CD14-positive monocyte (primary cell): ENCODE data around the gene FOCAD. TPM values are rescaled to one million over a fixed set of nuclear protein-coding genes. Genes with fewer than 3 reads are reported as not detected.

Experiments used
- DNase-seq, 3 donors: peaks; one replicate each; pipeline ENCODE4 v3.0.0-alpha.2; 2011 to 2022
- H2AFZ ChIP-seq: 2 replicates; pipeline ENCODE4 v1.6.0; 2012; ENCODE audit warnings: mild to moderate bottlenecking, low read depth, low read length, inconsistent platforms; ENCODE audit not compliant: insufficient read depth, poor library complexity, severe bottlenecking
- H3K27ac ChIP-seq, 2 donors: 1 replicate in 1 of 2; 2 replicates in 1 of 2; pipeline ENCODE4 v1.5.1; 2012 to 2013; ENCODE audit warnings: low read length in 2 of 2, control low read depth in 1 of 2, inconsistent platforms in 1 of 2, low read depth in 1 of 2, mild to moderate bottlenecking in 1 of 2
- H3K27me3 ChIP-seq, 2 donors: one replicate each; pipeline versions ENCODE4 v1.6.0 to v1.6.1; 2011 to 2013; ENCODE audit warnings: low read length in 2 of 2; ENCODE audit not compliant: control insufficient read depth in 2 of 2, insufficient read depth in 2 of 2
- H3K36me3 ChIP-seq, 2 donors: replicated peaks in 1 of 2; 1 replicate in 1 of 2; 2 replicates in 1 of 2; pipeline versions ENCODE4 v1.5.1 to v1.6.1; 2012 to 2013; ENCODE audit warnings: low read length in 2 of 2, control low read depth in 1 of 2, inconsistent platforms in 1 of 2, mild to moderate bottlenecking in 1 of 2; ENCODE audit not compliant: insufficient read depth in 2 of 2, control insufficient read depth in 1 of 2
- H3K4me1 ChIP-seq, 2 donors: 1 replicate in 1 of 2; 2 replicates in 1 of 2; pipeline versions ENCODE4 v1.5.1 to v1.6.1; 2012 to 2013; ENCODE audit warnings: low read length in 2 of 2, control low read depth in 1 of 2, inconsistent platforms in 1 of 2, mild to moderate bottlenecking in 1 of 2, moderate library complexity in 1 of 2; ENCODE audit not compliant: insufficient read depth in 2 of 2, control insufficient read depth in 1 of 2
- H3K4me2 ChIP-seq: replicated peaks from 2 replicates; pipeline ENCODE3; 2012; ENCODE audit warnings: low read length, moderate library complexity, mild to moderate bottlenecking; ENCODE audit not compliant: poor library complexity, severe bottlenecking; ENCODE audit errors: extremely low read depth
- H3K4me3 ChIP-seq, 3 experiments: fragments of 200-600 bp in 1 of 3; sonication (generic) in 1 of 3; replicated peaks in 1 of 3; 1 replicate in 2 of 3; 2 replicates in 1 of 3; pipeline ENCODE4 v1.5.1; 2011 to 2013; ENCODE audit warnings: low read length in 3 of 3, mild to moderate bottlenecking in 3 of 3, control low read depth in 2 of 3, low read depth in 2 of 3, inconsistent platforms in 1 of 3, moderate library complexity in 1 of 3
- H3K79me2 ChIP-seq: 2 replicates; pipeline ENCODE4 v1.6.0; 2012; ENCODE audit warnings: mild to moderate bottlenecking, control low read depth, inconsistent platforms, low read length, moderate library complexity; ENCODE audit not compliant: insufficient read depth
- H3K9ac ChIP-seq: 2 replicates; pipeline ENCODE4 v1.6.0; 2017; ENCODE audit warnings: low read length, mild to moderate bottlenecking; ENCODE audit not compliant: insufficient read depth, poor library complexity, severe bottlenecking
- H3K9me3 ChIP-seq, 2 donors: replicated peaks in 1 of 2; 1 replicate in 1 of 2; 2 replicates in 1 of 2; pipeline versions ENCODE4 v1.5.1 to v1.6.1; 2012 to 2013; ENCODE audit warnings: low read length in 2 of 2, control low read depth in 1 of 2; ENCODE audit not compliant: control insufficient read depth in 1 of 2, insufficient read depth in 1 of 2
- H4K20me1 ChIP-seq: 2 replicates; pipeline ENCODE4 v1.6.0; 2012; ENCODE audit warnings: mild to moderate bottlenecking, low read length, control low read depth, moderate library complexity; ENCODE audit not compliant: insufficient read depth
- H3K27ac Mint-ChIP-seq, 7 donors: one replicate each; pipeline ENCODE4 v1.8.0; 2020; ENCODE audit warnings: mild to moderate bottlenecking in 7 of 7, mixed read lengths in 7 of 7, moderate library complexity in 6 of 7, inconsistent platforms in 2 of 7
- H3K27me3 Mint-ChIP-seq, 3 donors: one replicate each; pipeline ENCODE4 v1.8.0; 2021 to 2022; ENCODE audit warnings: low read depth in 3 of 3, mild to moderate bottlenecking in 3 of 3, mixed read lengths in 3 of 3, moderate library complexity in 3 of 3, inconsistent platforms in 1 of 3
- H3K36me3 Mint-ChIP-seq, 2 donors: one replicate each; pipeline ENCODE4 v1.8.0; 2020; ENCODE audit warnings: mixed read lengths in 2 of 2, inconsistent platforms in 1 of 2, mild to moderate bottlenecking in 1 of 2
- H3K4me1 Mint-ChIP-seq: one replicate; pipeline ENCODE4 v1.8.0; 2020; ENCODE audit warnings: mild to moderate bottlenecking, mixed read lengths
- H3K4me3 Mint-ChIP-seq, 2 donors: one replicate each; pipeline ENCODE4 v1.8.0; 2020; ENCODE audit warnings: mild to moderate bottlenecking in 2 of 2, mixed read lengths in 2 of 2, moderate library complexity in 1 of 2
- H3K9me3 Mint-ChIP-seq, 7 donors: one replicate each; pipeline ENCODE4 v1.8.0; 2020 to 2022; ENCODE audit warnings: mixed read lengths in 7 of 7, mild to moderate bottlenecking in 6 of 7, moderate library complexity in 6 of 7, inconsistent platforms in 2 of 7
- WGBS: methylation state at CpG from one replicate; pipeline ENCODE4 v1.1.5; 2013; ENCODE audit warnings: missing lambda C conversion rate; ENCODE audit not compliant: insufficient coverage; 5-methylcytosine and 5-hydroxymethylcytosine counted together
- intact Hi-C, 2 donors: fragments of 100-400 bp; cut with micrococcal nuclease; formaldehyde crosslinking; loops; one replicate each; pipeline versions ENCODE4 v1.15.0 to v1.15.1; 2023
- polyA plus RNA-seq, 3 donors: library from polyadenylated mRNA; depleted of rRNA in 1 of 3; unstranded in 2 of 3; stranded (reverse) in 1 of 3; fragments of 300-500 nt in 2 of 3; fragments of >200 nt in 1 of 3; fragmentation: Illumina TruSeq in 2 of 3; gene quantifications; 1 replicate in 2 of 3; 2 replicates in 1 of 3; pipeline ENCODE4 v1.2.3, GENCODE V29; 2012 to 2021
- TF ChIP-seq, protein P1 (sequence below): fragments of 200-600 bp; IDR thresholded peaks from one replicate; pipeline ENCODE4 v1.8.0; 2022; ENCODE audit warnings: antibody characterized with exemption, mild to moderate bottlenecking

Gene FOCAD
- polyA plus RNA-seq, 3 donors, result 4.9 to 6.3 (median 5.1) TPM

DNA sequence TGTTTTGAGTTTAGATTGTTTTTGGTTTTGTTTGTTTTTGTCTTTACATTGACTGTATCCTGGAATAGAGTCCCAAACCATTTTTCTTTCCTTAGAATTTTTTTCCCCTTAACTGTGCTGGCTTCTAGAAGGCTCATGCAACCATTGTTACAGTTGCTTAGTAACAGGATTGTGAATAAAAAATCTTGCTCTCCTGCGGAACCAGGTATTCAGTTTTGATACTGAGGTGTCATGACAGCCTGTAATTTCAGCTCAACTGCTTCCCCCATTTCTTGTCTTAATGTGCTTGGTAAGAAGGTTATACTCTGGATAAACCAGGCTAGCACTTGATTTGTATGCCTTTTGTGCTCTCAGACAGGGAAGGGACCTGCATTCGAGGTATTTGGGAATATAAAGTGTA, 42.1 kb downstream of the FOCAD start:
- Histone ChIP-seq H2AFZ (no peak overlapping the region), H3K4me1 (no peaks in the 10 kb centered on the region), H3K9me3 (no peaks in the 10 kb centered on the region), H3K4me3 (no peak overlapping the region), H3K79me2 (no peaks in the 10 kb centered on the region), H3K27me3 (no peaks in the 10 kb centered on the region), H3K9ac (no peak overlapping the region), H3K36me3 (peaks cover 0 to 19% of the 10 kb centered on the region in 2 donors), H4K20me1 (no peaks in the 10 kb centered on the region), H3K27ac (no peak overlapping the region), H3K4me2 (no peak overlapping the region)
- DNase-seq, result no peak
- TF ChIP-seq, protein P1, sequence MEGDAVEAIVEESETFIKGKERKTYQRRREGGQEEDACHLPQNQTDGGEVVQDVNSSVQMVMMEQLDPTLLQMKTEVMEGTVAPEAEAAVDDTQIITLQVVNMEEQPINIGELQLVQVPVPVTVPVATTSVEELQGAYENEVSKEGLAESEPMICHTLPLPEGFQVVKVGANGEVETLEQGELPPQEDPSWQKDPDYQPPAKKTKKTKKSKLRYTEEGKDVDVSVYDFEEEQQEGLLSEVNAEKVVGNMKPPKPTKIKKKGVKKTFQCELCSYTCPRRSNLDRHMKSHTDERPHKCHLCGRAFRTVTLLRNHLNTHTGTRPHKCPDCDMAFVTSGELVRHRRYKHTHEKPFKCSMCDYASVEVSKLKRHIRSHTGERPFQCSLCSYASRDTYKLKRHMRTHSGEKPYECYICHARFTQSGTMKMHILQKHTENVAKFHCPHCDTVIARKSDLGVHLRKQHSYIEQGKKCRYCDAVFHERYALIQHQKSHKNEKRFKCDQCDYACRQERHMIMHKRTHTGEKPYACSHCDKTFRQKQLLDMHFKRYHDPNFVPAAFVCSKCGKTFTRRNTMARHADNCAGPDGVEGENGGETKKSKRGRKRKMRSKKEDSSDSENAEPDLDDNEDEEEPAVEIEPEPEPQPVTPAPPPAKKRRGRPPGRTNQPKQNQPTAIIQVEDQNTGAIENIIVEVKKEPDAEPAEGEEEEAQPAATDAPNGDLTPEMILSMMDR, result no peak
- H3K27ac Mint-ChIP-seq, result no peak overlapping the region
- H3K9me3 Mint-ChIP-seq, result peaks cover 0 to 2% (median 0%) of the 10 kb centered on the region in 7 donors
- intact Hi-C loops, result no loop called here
- no peaks in the 10 kb centered on the region for H3K27me3 Mint-ChIP-seq
- peaks cover 18 to 28% of the 10 kb centered on the region in 2 donors for H3K36me3 Mint-ChIP-seq
- H3K4me1 Mint-ChIP-seq, result peaks cover 8% of the 10 kb centered on the region
- H3K4me3 Mint-ChIP-seq, result no peak overlapping the region
- WGBS, result 60% methylated on average over 1 of the region's 2 CpGs

- no peak overlapping the region for H3K4me3 Mint-ChIP-seq
- no peaks in the 10 kb centered on the region for H3K27me3 Mint-ChIP-seq
- H3K27me3 ChIP-seq, result no peaks in the 10 kb centered on the region
- H3K4me2 ChIP-seq, result no peak overlapping the region
- TF ChIP-seq, protein P1, result no peak
- H3K4me1 ChIP-seq, result no peaks in the 10 kb centered on the region
- no peak overlapping the region for H3K9ac ChIP-seq
- no peaks in the 10 kb centered on the region for H3K79me2 ChIP-seq
- no peaks in the 10 kb centered on the region for H3K9me3 Mint-ChIP-seq
- DNase-seq, result no peak
- no peaks in the 10 kb centered on the region for H3K9me3 ChIP-seq
- no peaks in the 10 kb centered on the region for H4K20me1 ChIP-seq
- H3K27ac Mint-ChIP-seq, result no peak overlapping the region
- no peak overlapping the region for H2AFZ ChIP-seq
- no peak overlapping the region for H3K27ac ChIP-seq
- peaks cover 21 to 29% of the 10 kb centered on the region in 2 donors for H3K36me3 Mint-ChIP-seq
- no peak overlapping the region for H3K4me3 ChIP-seq
- H3K4me1 Mint-ChIP-seq, result peaks cover 8% of the 10 kb centered on the region
- peaks cover 0 to 16% of the 10 kb centered on the region in 2 donors for H3K36me3 ChIP-seq
- intact Hi-C loops, result no loop called here
Observed at GRCh38 chr9:20728493-20729220, 44.6 kb downstream of the FOCAD start.
